Breast epithelium (tissue), 4 donors: ENCODE results near the gene MCAM. TPM values are rescaled to one million over a fixed set of nuclear protein-coding genes. Genes with fewer than 3 reads are reported as not detected.

Experiments used
- DNase-seq, 2 donors: peaks; one replicate each; pipeline ENCODE4 v3.0.0-alpha.2; 2019; ENCODE audit warnings: low spot score in 2 of 2
- H3K27ac ChIP-seq, 2 donors: fragments of 200-600 bp; sonication (generic) in 1 of 2; one replicate each; pipeline ENCODE4 v1.5.1; 2016 to 2019; ENCODE audit warnings: mild to moderate bottlenecking in 1 of 2
- H3K27me3 ChIP-seq, 2 donors: fragments of 200-600 bp; sonication (generic) in 1 of 2; one replicate each; pipeline versions ENCODE4 v1.5.1 to v1.6.0; 2017 to 2019; ENCODE audit warnings: control low read depth in 1 of 2, mild to moderate bottlenecking in 1 of 2
- H3K36me3 ChIP-seq: fragments of 200-600 bp; one replicate; pipeline ENCODE4 v1.5.1; 2019
- H3K4me1 ChIP-seq, 2 donors: fragments of 200-600 bp; sonication (generic); one replicate each; pipeline ENCODE4 v1.5.1; 2016 to 2019; ENCODE audit warnings: control low read depth in 1 of 2
- H3K4me3 ChIP-seq, 3 donors: fragments of 200-600 bp; sonication (generic); 1 replicate in 2 of 3; 2 replicates in 1 of 3; pipeline ENCODE4 v1.5.1; 2016 to 2019; ENCODE audit warnings: mild to moderate bottlenecking in 3 of 3, moderate library complexity in 2 of 3
- H3K9me3 ChIP-seq, 2 donors: fragments of 200-600 bp; sonication (generic) in 1 of 2; one replicate each; pipeline ENCODE4 v1.5.1; 2016 to 2019; ENCODE audit warnings: control low read depth in 1 of 2
- POLR2A ChIP-seq: fragments of 450-650 bp; IDR thresholded peaks from one replicate; pipeline ENCODE4 v1.6.1; 2016; ENCODE audit warnings: antibody characterized with exemption, mild to moderate bottlenecking, moderate library complexity
- POLR2AphosphoS5 ChIP-seq, 3 donors: sonication (generic); formaldehyde crosslinking; IDR thresholded peaks; one replicate each; pipeline ENCODE4 v1.6.1; 2017; ENCODE audit warnings: antibody characterized with exemption in 3 of 3
- intact Hi-C: fragments of 100-400 bp; cut with DNase I; formaldehyde crosslinking; loops from one replicate; pipeline ENCODE4 v1.15.1; 2023; ENCODE audit warnings: low total_unique reads
- total RNA-seq, 3 donors: library from RNA; depleted of rRNA; stranded (reverse); fragments of >200 nt; gene quantifications; one replicate each; pipeline ENCODE4 v1.1.0, GENCODE V29; 2016
- TF ChIP-seq, protein P1 (sequence below), 3 donors: fragments of 450-650 bp; IDR thresholded peaks; one replicate each; pipeline ENCODE4 v1.5.1; 2016 to 2017; ENCODE audit warnings: antibody characterized with exemption in 3 of 3, mild to moderate bottlenecking in 3 of 3, moderate library complexity in 3 of 3

The MCAM gene
- total RNA-seq, 3 donors from 2014 or later = 170 to 1,725 (median 408) TPM

DNA sequence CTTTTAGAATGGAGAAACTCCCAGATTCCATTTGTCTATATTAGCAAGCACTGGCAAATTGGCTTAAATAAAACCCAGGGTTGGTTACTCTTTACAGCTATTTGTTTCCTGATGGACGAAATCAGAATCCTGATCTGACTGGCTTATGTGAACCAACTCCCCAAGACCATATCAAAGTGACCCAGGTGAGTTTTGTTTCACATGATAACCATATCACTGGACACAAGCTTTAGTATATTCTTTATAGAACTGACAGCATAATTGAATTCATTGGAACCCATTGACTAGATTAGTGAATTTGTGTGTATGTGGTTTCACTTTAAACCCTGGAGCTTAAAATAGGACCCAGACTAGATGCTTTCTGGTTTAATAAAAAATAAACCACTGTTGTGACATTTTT is 39.3 kb downstream of the MCAM start:
- H3K27ac ChIP-seq = no peak overlapping the region
- no peaks in the 10 kb centered on the region for H3K4me1 ChIP-seq
- no peaks in the 10 kb centered on the region for H3K27me3 ChIP-seq
- no peak overlapping the region for H3K4me3 ChIP-seq
- H3K36me3 ChIP-seq = no peaks in the 10 kb centered on the region
- intact Hi-C loops = no loop called here
- no peak for TF ChIP-seq POLR2A
- TF ChIP-seq POLR2AphosphoS5 (IDR thresholded peaks at IDR 0.05) = no peak
- TF ChIP-seq, protein P1, sequence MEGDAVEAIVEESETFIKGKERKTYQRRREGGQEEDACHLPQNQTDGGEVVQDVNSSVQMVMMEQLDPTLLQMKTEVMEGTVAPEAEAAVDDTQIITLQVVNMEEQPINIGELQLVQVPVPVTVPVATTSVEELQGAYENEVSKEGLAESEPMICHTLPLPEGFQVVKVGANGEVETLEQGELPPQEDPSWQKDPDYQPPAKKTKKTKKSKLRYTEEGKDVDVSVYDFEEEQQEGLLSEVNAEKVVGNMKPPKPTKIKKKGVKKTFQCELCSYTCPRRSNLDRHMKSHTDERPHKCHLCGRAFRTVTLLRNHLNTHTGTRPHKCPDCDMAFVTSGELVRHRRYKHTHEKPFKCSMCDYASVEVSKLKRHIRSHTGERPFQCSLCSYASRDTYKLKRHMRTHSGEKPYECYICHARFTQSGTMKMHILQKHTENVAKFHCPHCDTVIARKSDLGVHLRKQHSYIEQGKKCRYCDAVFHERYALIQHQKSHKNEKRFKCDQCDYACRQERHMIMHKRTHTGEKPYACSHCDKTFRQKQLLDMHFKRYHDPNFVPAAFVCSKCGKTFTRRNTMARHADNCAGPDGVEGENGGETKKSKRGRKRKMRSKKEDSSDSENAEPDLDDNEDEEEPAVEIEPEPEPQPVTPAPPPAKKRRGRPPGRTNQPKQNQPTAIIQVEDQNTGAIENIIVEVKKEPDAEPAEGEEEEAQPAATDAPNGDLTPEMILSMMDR (IDR thresholded peaks at IDR 0.05) = no peak
- no peak for DNase-seq
- H3K9me3 ChIP-seq = no peaks in the 10 kb centered on the region

DNA sequence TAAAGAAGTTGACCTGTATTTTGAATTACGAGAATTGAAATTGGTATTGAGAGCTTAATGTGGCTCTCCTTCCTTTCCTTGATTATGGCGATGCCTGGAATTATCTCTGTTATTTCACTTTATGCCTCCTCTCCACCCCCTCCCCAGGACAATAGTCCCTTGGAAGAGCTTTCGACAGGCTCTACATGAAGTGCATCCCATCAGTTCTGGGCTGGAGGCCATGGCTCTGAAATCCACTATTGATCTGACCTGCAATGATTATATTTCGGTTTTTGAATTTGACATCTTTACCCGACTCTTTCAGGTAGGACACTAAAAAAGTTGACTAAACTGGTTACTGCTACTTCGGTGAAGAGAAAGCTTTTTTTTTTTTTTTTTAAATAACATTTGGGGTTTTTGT is 43.2 kb downstream of the MCAM start:
- intact Hi-C loops = no loop called here
- DNase-seq = no peak
- H3K36me3 ChIP-seq = no peaks in the 10 kb centered on the region
- H3K27me3 ChIP-seq = no peaks in the 10 kb centered on the region
- no peak overlapping the region for H3K27ac ChIP-seq
- H3K9me3 ChIP-seq = no peaks in the 10 kb centered on the region
- no peak overlapping the region for H3K4me3 ChIP-seq
- TF ChIP-seq, protein P1 (IDR thresholded peaks at IDR 0.05) = no peak
- TF ChIP-seq POLR2A = no peak
- TF ChIP-seq POLR2AphosphoS5 (IDR thresholded peaks at IDR 0.05) = no peak
- H3K4me1 ChIP-seq = no peaks in the 10 kb centered on the region

DNA sequence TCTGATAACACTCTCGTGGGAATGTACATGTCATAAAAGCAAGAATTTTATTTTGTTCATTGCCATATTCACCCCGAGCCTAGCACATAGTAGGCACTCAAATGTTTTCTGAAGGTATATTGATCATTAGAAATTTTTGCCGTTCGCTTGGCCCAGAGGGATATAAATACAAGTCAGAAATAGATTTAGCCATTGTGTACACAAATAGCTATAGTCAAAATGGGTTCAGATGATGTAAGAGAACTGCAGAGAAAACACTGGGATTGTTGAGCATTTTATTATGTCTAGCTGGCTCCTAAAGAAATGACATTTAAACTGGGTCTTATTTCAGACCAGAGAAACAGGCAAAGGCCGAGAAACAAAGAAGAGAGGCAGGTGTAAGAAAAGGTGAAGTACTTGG is 49.3 kb downstream of the MCAM start:
- Histone ChIP-seq H3K4me3 (no peak overlapping the region), H3K36me3 (no peaks in the 10 kb centered on the region), H3K4me1 (no peaks in the 10 kb centered on the region), H3K27me3 (no peaks in the 10 kb centered on the region), H3K9me3 (no peaks in the 10 kb centered on the region), H3K27ac (no peak overlapping the region)
- DNase-seq = no peak
- TF ChIP-seq POLR2AphosphoS5 (IDR thresholded peaks at IDR 0.05) (no peak), POLR2A (no peak)
- TF ChIP-seq, protein P1 (IDR thresholded peaks at IDR 0.05) = no peak
- intact Hi-C loops = no loop called here

DNA sequence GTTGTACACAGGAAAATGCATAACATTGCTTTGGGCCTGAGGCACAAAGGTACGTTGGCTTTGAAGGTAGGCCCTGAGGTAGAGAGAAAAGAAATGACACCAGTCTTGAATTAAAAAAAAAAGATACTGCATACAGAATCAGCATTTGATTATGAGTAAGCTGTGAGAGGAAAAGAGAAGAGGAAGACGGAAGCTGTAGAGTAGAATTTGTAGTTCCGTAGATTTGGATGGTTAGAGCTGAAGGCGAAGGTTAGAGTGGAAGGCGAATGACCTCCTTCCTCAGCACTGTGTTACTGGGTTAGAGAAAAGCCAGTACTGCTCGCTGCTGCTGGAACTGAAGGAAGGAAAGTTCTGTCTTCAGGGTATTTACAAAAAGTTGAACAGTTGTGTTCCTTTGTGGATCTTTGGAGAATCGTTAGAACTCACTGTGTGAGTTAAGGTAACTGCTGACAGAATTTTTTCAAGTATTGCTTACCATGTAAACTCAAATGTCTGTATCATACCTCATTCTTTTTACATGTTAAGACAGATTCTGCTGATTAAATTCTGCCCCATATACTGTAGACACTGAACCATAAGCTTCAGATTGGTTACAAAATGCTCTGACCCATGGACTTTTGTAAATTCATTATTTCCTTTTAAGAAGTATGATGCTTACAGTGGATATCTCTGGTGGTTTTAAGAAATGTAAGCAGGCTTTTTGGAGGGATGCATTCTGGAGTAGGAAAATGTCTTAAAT is 50.2 kb downstream of the MCAM start:
- no peak for TF ChIP-seq POLR2AphosphoS5 (IDR thresholded peaks at IDR 0.05)
- TF ChIP-seq, protein P1 (IDR thresholded peaks at IDR 0.05) = no peak
- no peak for TF ChIP-seq POLR2A
- H3K9me3 ChIP-seq = no peaks in the 10 kb centered on the region
- H3K27ac ChIP-seq = no peak overlapping the region
- no peaks in the 10 kb centered on the region for H3K27me3 ChIP-seq
- no peak for DNase-seq
- no peak overlapping the region for H3K4me3 ChIP-seq
- no peaks in the 10 kb centered on the region for H3K36me3 ChIP-seq
- no peaks in the 10 kb centered on the region for H3K4me1 ChIP-seq
- intact Hi-C loops = no loop called here

DNA sequence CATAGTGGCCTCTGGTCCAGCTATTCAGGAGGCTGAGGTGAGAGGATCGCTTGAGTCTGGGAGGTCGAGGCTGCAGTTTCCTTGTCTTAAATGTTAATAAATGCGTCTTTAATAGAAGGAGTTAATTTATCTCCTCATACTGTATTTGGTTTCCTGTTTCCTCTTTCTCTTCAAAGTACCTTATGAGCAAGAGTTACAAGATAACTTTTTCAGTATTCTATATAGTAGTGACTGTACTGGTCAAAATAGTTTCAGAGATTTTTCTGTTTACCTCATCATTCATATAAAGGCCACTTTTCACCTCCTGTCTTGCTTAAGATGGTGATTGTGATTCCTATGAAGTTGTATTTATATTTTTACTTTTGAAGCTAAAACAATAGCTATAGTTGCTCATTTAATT is 50.9 kb downstream of the MCAM start:
- DNase-seq = no peak
- no peak for TF ChIP-seq POLR2AphosphoS5 (IDR thresholded peaks at IDR 0.05)
- no peak for TF ChIP-seq POLR2A
- TF ChIP-seq, protein P1 (IDR thresholded peaks at IDR 0.05) = no peak
- H3K27ac ChIP-seq = no peak overlapping the region
- no peaks in the 10 kb centered on the region for H3K36me3 ChIP-seq
- no peak overlapping the region for H3K4me3 ChIP-seq
- H3K9me3 ChIP-seq = no peaks in the 10 kb centered on the region
- intact Hi-C loops = no loop called here
- H3K27me3 ChIP-seq = no peaks in the 10 kb centered on the region
- H3K4me1 ChIP-seq = no peaks in the 10 kb centered on the region
